ENCODE results near the gene CEBPE.
A peak's percentile ranks its signal among the peaks of the same experiment; 100 is the strongest.

CEBPE gene

DNA sequence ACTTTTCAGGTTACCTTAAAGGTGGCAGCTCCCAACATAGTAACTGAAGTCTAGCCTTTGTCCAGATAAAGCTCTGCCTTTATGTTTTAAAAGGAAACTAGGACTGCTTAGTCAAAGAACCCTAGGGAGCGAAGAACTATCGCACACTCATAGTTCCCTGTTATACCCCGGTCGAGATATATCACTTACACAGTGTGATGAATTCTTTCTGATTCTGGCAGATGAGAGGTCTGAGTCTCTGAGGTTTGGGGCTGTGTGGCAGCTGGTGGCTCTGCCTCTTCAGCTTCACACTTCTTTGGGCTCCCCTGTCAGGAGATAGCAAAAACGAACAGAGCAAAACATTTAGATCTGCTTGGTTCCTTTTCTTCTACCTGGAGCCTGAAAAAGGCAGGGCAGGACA, 41.1 kb downstream of the CEBPE start:
- FAIRE-seq: no peak

DNA sequence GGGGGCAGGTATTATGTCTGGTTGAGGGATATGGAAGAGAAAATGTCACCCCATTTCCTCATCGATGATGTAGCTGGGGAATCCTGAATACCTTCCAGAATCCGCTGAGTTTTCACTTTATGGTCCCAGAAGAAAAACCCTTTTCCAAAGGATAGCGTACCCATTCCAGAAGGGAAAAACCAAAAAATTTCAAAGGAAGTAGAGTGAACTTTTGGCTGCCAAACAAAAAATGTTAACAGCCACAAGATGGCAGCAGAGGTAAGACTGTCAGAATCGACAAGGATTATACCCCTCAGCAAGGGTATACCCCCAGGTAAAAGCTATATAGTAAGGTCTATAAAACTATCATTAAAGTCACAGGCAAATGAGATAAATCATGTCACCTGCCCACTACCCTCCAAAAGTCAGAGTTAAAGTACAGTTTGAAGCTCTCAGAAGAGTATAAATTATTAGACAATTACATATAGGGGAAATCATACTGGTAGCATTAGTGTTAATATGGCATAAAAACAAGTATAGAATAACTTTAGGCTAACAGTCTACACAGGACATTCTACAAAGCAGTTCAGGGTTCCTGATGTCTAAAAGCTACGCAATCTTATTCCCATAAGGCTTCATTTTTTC, 42.2 kb downstream of the CEBPE start:
- FAIRE-seq (no peak), DNase-seq (ENCODE audit: insufficient read length, low spot score) (no peak)
- TF ChIP-seq, protein P1, sequence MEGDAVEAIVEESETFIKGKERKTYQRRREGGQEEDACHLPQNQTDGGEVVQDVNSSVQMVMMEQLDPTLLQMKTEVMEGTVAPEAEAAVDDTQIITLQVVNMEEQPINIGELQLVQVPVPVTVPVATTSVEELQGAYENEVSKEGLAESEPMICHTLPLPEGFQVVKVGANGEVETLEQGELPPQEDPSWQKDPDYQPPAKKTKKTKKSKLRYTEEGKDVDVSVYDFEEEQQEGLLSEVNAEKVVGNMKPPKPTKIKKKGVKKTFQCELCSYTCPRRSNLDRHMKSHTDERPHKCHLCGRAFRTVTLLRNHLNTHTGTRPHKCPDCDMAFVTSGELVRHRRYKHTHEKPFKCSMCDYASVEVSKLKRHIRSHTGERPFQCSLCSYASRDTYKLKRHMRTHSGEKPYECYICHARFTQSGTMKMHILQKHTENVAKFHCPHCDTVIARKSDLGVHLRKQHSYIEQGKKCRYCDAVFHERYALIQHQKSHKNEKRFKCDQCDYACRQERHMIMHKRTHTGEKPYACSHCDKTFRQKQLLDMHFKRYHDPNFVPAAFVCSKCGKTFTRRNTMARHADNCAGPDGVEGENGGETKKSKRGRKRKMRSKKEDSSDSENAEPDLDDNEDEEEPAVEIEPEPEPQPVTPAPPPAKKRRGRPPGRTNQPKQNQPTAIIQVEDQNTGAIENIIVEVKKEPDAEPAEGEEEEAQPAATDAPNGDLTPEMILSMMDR (IDR thresholded peaks at IDR 0.05; ENCODE audit: insufficient read depth, missing control alignments): peak; percentile 53

More for the DNA sequence above, 41.1 kb downstream of the CEBPE start:
- TF ChIP-seq, protein P1 (IDR thresholded peaks at IDR 0.05; ENCODE audit: insufficient read depth, missing control alignments): no peak
- DNase-seq (ENCODE audit: insufficient read length, low spot score): no peak

DNA sequence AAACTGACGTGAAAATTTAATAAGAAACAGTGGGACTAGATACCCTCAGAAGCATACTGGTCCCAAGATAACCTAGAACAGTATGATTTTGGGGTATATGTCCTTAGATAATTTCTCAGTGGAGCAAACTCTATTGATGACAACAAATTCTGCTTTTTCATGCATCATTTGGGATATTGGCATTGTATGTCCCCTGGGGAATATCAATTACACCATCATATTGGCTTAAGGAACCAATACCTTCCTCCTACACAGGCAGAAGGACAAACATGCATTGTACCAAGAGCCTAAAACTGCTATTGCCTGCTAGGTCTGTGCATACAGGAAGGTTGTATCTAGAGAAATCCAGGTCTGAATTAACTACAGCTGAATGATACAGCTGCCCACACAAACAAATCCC, 44.1 kb downstream of the CEBPE start:
- FAIRE-seq: no peak
- DNase-seq (ENCODE audit: insufficient read length, low spot score): no peak
- TF ChIP-seq, protein P1 (IDR thresholded peaks at IDR 0.05; ENCODE audit: insufficient read depth, missing control alignments): no peak

DNA sequence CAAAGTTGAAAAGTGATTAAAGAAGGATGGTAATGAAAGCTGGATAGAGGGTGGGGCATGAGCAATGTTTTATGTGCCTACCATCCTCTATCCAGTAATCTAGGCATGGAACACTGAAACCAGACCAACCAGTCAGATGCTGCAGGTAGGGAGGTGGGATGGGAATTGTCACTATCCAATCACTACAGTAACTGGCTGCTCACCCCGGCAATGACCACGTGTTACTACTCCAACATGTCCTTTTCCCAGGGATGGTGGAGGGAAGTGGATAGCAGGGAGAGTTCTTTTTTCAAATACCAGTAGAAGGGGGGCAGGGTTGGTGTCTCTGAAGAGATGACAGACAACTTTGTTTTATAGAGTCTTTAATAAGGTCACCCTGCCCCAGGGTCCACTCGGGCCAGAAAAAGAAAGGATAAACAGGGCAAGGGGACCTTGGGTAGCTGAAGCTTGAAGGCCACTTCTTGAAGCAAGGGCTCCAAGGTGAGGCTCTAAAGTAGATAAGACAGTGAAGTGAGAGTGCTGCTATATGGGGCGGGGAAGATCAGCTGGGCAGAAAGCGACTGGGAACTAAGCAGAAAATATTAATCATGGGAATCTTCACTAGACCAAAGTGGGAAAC, 47.0 kb downstream of the CEBPE start:
- TF ChIP-seq, protein P1 (IDR thresholded peaks at IDR 0.05; ENCODE audit: insufficient read depth, missing control alignments): no peak
- FAIRE-seq (no peak), DNase-seq (ENCODE audit: insufficient read length, low spot score) (no peak)

DNA sequence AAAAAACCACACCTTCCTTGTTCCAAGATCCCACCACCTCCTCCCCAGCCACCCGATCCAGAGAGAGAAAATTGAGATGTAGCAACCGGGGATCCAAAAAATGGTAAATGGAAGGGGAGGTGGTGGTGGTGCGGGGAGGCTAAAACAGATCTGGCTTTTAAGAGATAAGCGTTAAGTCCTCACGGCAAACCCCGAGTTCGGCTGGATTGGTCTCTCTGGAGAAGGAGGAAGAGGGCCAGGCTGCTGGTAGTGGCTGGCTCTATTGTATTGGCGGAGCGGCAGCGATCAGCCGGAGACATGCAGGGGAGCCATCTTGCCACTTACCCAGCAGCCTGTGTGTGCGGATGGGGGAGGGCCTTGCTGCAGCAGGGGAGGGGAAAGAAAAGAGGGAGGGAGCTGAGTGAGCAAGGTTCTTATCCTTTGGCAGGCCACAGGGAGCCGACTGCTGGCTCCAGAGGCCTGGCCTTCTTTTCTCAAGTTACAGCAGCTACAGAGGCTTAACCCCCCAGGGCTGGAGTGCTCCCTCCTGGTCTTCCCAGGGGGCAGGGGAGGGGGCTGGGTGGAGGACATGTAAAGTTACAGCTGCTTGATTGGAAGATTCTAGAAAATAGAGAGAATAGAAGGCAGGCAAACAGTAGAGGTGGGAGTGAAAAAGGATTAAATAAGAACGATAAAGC, 47.7 kb downstream of the CEBPE start:
- FAIRE-seq (no peak), DNase-seq (ENCODE audit: insufficient read length, low spot score) (no peak)
- TF ChIP-seq, protein P1 (IDR thresholded peaks at IDR 0.05; ENCODE audit: insufficient read depth, missing control alignments): no peak

DNA sequence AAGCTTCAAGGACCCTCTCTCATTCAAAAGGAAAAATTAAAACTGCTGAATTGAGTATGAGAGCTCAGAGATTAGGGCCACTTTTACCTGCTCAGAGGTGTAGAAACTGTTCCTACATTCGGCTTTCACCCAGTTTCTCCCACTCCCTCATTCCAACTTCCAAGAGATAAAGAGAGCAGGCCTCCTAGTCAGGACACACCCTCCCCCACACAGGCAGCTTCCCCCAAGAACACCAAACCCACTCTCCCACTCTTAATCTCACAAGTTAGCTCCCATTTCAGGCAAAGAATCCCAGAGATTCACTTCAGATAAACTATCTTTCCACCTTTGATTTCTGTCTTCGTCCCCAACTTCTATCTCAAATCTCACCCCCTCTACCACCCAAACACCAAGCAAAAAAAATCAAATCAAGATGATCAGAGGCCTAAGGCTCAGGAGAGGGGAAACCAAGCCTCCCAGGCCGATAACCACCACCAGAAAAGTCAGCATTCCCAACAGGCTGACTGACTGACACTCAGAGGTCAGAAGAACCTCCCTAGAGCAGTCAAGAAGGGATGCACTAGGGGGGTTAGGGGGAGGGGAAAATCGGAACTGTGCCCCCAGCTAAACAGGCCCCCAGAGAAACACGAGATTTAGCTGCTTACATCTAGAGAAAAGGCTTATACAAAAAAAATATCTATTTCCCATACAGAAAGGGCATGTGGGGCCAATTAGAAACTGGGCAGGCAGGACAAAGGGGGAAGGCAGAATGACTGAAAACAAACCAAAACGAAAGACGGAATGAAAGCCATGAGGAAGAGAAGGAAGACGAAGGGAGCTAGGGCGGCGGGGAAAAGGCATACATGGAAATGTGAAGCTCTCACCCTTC, 48.6 kb downstream of the CEBPE start:
- no peak for FAIRE-seq

More for the DNA sequence above, 48.6 kb downstream of the CEBPE start:
- DNase-seq (ENCODE audit: insufficient read length, low spot score): no peak
- TF ChIP-seq, protein P1 (IDR thresholded peaks at IDR 0.05; ENCODE audit: insufficient read depth, missing control alignments): no peak
